NCI-H2196 treated with DMSO at 0.1 percent for 48 hours (cell line): Measurements from ENCODE around the gene ZBP1.

ENCODE experiments used
- DNase-seq: peaks from one replicate; lab custom pipeline; 2025; ENCODE audit not compliant: unreplicated experiment; lab: John Stamatoyannopoulos, UW

The ZBP1 gene

DNA sequence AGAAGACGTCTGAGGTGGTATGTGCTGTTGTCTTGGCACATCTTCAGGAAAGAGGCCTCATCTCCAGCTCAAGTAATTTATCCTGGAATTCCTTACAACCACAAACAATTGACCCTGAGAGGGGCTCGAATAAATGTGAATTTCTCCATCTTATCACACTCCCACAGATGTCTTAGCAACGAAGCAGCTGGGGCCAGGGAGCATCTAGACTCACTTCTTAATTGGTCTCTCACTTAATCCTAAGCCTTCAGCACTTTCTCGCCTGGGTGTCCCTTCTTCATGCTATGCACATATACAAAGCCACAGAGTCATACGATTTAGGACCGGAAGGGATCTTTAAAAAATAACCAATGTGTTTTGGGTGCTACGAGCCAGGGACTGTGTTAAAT lies 32.2 kb downstream of the ZBP1 start:
- no peak for DNase-seq

DNA sequence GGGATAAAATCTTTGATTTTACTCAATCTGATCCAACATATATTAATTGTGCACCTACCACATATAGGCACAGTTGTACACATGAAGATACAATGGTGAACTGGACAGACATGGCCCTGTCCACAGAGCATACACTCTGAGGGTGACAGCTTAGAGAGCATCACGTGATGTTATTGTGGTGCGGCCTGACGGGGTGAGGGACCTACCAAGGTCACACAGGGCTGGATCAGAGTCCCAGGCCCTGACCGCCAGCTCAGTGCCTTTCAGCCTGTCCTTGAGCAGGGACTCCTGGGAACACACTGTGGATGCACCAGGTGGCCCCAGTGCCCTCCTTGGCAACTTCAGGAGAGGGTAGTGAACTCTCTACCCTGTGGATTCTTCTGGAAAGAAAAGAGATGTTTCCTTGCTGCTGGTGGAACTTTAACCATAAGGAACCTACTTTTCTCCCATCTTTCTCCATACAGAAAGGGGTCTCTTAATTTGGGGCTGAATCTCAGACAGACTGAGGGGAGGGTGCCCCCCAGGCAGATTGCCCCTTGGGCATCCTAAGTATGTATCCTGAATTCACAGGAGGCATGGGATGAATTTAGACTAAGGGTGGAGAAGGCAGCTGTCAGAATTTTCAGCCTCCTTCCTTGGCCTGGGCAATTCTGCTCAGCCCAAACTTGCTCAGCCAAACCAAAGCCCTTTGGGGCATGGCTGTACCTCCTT lies 32.8 kb downstream of the ZBP1 start:
- no peak for DNase-seq

DNA sequence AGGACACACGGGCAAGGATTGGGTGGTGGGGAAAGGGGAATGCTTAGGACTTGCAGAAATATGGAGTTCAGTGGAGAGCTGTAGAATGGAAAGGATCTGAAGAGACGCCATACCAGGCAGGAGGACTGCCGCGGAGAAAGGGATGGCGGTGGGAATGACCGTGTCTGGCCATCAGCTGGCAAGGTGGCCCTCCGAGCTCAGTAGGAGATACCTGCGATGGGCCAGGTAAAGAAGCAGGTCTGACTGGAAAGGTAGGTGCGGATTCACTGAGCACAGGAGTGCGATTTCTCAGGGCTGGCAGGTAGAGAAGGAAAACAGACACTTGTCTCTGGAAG lies 33.3 kb downstream of the ZBP1 start:
- DNase-seq: no peak

DNA sequence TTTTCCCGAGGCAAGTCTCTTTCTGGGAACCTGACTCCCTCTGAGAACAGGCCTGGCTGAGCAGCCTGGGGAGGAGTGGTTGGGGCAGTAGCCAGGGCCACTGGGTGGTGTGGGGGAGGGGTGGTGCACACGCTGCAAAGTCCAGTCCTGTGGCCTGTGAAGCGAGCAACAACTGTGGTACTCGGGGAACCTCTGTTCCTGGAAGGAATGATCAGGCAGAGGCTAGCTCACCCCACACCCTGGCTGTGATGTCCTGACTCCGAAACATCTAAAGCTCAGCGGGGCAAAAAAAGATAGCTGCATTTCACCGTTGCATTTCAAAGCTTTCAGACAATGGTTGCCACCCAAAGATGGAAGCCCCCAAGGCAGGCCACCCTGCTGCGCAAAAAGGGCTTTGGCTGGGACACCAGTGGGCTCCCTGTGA lies 33.8 kb downstream of the ZBP1 start:
- no peak for DNase-seq

DNA sequence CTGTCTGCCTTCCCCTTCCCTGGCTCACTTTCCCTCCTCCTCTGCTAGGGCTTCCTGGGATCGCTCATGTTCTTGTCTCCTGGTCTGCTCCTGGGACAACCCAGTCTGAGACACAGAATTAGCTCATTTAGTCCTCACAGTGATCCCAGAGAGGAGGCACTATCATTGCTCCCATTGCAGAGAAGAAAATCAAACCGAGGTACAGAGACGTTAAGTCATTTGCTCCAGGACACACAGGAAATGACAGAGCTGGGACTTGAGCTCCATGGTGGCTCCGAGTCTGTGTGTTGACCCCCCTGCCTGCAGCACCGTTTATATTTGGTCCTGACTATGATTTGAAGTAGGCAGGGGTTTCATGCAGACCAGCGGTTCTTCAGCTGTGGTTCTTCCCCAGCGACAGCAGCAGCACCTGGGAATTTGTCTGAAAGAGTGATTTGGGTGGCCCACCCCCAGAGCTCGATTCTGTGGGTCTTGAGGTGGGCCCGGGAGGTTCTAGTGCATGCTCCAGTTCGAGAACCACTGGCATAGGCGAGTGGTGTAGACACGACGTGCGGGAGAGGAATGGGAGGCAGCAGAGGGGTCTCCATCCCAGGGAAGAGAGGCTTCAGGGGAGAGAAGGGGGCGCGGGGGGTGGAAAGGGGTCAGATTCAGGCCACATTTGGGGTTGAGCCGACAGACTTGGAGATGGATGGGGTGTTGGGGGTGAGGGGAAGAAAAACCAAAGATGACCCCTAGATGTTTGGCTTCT lies 34.6 kb downstream of the ZBP1 start:
- DNase-seq: no peak

DNA sequence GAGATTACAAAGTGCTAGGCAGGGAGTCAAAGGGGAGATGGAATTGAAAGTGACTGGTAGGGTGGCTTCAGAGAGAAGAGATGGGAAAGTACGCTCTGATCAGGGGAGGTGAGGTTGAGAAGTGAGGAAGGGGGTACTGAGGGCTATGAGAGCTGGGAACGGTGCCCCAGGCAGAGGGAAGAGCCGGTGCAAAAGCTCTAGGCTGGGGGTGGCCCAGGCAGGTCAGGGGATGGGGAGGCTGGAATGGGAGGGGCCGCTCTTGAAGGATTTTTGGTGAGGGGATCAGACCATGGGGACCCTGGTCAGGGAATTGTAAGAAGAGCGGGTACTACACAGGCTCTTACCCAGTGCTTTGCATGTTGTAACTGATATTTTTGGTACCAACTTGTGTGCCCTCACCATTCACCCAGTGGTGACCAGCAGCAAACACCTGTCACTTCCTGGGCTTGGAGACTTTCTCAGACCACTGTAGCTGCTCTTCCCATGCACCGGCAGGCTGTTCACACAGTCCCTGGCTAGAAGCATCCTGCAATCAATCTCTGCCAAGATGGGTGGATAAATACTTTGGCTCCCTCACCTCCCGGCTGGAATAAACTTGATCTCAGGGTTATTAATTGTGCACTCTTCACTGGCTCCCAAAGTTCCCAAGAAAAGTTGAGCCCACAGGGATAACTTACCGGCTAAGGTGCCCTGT lies 35.3 kb downstream of the ZBP1 start:
- no peak for DNase-seq

DNA sequence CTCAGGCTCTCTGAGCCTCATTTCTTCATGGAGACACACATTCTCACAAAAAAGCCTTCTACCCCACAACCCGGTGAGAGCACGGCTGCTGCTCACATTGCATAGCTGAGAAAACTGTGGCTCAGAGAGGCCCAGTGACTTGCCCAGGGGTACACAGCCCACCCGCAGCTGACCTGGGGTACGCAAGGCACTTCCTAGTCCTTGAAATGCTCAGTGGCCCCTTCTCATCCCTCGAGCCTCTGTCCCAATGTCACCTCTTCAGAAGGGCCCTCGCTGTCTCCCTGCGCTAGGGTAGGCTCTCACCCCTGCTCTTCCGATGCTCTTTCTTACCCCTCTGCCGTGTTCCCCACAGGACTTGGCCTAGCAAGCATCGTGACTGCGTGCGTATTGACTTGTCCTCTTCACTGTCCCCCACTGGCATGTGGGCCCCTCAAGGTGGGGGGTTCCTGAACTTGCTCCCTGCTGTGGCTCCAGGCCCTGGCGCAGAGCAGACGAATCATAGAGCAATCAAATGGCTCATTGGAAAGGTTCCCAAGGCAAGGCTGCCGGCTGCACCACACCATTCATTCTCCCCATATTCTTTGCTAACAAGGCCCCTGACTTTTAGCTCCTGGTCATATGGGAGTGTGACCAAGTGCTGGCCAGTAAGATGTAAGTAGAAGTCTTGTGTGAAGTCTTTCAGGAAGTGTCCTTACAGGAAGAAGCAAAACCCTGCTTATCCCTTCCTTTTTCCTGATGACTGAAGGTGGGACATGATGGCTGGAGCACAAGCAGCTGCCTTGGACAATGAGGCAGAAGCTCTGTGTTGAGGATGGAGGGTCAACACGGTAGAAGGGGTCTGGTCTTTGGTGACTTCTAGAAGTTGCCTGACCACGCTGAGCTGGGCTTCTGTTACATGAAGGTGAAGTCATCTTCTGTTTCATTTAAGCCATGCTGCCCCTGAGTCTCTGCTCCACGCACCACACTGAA lies 36.7 kb downstream of the ZBP1 start:
- no peak for DNase-seq

DNA sequence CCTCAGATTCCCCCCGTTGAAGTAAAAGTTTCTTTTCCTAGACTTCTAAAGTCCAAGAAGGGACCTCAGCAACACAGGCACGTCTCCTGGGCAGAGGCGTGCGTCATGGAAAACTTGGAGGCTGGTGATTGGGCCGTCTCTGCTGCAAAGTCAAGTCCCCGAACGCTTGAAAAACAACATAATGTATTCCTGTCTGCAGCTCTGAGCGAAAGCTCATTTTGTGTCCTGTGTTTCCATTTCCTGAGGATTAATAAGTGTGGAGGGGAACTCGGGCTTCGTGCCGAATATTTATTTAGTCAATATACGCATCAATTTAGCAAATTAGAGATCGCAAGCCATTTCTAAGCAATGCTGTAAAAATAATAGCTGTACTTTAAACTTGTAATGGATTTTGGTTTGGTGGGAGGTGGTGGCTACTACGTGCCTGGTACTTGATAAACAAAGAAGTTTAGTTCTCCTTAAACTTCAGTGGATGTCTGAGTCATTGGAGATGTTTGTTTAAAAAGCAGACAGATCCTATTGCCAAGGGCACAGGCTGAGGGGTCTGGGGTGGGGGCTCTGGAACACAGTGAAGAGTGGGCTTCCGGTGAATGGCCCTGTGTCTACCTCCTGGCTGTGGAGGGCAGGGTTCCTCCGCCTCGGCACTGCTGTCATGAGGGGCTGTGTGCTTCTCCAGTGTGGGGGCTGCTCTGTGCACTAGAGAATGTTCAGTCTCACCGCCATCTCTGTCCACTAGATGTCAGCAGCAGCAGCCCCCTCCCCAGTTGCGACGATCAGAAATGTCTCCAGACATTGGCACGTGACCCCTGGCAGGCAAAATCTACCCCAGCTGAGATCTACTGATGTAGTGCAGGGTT lies 37.6 kb downstream of the ZBP1 start:
- no peak for DNase-seq

DNA sequence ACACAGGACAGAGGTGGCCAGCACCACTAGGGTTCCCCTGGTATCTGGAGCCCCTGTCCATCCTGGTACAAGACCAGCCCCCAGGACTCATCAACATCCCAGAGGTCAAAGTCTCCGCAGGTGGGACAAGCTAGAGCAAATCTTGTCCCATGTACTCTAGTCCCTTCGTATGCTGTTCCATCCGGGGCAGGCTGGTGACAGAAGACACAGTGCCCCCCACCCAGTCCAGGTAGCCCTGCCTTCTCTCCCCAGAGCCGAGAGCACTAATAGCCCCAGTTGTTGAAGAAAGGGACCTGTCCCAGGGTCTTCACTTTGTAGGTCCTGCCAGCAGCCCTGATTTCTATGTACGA lies 38.2 kb downstream of the ZBP1 start:
- no peak for DNase-seq

DNA sequence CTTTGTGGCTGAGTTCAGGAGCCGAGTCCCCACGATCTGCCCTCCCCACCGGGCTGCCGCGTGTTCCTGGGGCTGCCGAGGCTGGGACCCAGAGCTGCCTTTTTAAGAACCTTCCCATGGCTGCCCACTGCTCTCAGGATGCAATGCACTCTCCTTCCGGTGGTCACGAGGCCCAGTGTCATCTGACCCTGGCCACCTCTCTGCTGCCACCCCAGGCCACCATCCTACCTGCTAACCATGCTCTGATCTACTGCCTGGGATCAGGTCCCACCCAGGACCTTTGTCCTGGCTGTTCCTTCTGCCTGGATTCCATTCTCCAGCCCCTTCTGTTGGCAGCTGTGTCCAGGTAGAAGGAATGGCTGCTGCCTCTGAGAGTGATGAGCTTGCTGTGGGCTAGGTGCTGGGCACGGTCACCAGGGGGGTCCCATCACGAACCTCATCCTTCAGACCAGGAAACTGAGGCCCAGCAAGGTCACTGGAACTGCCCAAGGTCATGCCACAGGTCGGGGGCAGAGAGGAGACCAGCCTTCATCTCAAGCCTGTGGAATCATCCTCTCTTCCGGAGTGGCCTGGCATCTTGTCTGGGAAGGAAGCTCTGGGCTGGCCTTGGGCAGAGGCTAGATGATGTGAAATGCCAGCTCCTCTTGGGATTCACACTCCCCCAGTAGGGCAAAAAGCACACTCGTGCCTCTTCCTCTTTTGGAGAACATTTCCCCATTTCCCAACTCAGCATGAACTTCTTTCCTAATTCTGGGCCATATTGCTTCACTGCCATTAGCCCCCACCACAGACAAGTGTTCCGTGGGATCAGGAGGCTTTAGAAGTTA lies 38.8 kb downstream of the ZBP1 start:
- DNase-seq: no peak

DNA sequence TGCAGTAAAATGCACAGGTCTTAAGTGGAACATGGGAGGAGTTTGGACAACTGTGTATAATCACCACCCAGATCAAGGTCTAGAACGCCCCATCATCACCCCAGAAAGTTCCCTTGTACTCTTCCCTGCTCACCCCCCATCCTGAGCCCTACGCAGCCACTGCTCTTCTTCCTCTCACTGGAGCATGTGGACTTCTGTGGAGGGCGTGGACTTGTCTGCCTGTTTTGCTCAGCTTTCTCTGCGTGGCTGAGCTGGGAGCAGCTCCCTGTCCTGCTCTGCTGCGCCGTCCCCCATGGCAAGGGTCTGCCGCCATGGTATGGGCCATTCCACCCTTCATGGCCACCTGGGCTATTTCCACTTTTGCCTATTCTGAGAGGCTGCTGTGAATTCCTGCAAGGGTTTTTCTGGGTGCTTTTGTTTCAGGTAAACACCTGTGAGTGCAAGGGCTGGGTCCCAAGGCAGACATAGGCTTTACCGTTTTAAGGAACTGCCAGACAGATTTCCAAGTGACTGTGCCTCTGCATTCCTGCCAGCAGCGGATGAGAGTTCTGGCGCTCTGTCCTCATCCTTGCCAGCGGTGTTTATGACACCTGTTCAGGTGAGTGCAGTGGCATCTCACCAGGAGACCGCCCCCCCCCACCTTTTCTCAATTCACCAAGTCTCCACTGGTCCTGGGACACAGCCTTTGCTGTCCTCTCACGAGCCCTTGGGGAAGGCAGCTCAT lies 39.6 kb downstream of the ZBP1 start:
- DNase-seq: no peak

DNA sequence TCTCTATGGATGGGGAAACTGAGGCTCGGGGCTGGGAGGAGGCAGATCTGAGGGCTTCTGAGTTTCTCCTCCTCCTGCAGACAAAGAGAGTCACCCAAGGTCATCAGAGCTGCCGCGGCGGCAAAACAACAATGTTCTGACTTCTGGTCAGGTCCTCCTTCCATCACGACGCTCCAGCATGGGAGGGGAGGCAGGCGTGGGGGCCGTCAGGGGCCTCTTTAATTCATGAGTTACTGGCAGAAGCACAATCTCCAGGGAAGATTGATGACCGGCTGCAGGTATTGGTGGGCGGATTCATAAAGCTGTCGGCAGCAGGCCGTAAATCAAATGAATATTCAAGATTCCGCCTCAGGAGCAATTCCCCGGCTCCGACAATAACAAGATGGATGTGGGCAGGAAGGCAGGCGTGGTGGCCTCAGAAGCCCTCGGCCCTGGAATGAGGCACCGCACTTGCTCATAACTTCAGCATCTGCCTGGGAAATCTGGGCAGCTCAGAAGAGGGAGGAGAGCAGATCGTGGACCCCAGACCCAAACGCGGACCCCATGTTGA lies 40.3 kb downstream of the ZBP1 start:
- DNase-seq: no peak

DNA sequence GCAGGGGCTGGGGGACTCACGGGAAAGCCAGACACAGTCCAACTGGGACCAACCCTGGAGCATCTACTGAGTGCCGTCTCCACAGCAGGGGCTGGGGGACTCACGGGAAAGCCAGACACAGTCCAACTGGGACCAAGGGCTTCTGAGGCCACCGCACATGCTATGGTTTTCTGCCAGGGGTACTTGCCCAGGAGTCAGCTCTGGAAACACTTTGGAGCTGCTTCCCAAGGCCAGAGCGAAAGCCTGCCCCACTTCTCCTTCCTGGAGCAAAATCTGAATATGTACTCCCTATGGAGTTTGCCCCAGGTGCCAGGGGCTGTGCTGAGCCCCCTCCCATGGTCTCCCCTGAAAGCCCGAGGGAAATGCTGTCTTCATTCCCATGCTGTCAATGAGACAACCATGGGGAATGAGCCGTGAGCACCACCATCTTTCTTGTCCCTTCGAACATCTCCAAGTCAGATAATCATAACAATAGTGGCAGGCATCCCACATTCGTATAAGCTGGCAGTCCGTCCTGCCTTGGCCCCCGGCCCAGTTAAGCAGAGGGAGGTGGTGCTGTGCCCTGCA lies 40.8 kb downstream of the ZBP1 start:
- DNase-seq: no peak

DNA sequence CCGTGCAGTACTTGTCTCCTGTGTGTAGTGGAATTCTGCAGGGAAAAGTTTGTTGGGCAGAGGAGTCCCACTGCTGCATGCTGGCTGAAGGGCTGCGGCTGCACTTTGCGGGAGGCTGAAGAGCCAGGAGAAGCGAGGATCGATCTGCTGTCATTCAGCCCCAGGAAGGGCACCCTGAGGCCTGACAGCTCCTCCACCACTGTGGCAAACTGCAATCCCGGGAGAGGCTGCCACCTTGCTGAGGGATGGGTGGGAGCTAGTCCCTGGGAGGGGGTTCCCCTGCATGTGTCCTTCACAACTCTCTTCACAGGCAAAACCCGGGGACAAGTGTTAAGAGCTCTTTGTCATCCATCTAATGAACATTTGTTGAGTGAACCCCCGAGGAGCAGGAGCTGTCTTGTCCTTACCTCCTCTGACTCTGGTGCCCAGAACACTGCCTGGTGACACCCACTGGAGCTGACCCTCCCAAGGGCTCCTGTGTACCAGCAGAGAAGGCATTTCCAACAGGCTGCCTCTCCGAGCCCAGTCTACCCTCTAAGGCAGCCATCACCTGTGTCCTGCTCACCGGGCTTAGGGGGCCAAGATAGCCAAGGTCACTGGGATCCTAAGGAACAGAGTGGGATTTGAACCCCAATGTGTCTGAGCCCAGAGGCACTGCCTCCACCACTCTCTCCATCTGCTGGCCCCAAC lies 41.6 kb downstream of the ZBP1 start:
- no peak for DNase-seq

DNA sequence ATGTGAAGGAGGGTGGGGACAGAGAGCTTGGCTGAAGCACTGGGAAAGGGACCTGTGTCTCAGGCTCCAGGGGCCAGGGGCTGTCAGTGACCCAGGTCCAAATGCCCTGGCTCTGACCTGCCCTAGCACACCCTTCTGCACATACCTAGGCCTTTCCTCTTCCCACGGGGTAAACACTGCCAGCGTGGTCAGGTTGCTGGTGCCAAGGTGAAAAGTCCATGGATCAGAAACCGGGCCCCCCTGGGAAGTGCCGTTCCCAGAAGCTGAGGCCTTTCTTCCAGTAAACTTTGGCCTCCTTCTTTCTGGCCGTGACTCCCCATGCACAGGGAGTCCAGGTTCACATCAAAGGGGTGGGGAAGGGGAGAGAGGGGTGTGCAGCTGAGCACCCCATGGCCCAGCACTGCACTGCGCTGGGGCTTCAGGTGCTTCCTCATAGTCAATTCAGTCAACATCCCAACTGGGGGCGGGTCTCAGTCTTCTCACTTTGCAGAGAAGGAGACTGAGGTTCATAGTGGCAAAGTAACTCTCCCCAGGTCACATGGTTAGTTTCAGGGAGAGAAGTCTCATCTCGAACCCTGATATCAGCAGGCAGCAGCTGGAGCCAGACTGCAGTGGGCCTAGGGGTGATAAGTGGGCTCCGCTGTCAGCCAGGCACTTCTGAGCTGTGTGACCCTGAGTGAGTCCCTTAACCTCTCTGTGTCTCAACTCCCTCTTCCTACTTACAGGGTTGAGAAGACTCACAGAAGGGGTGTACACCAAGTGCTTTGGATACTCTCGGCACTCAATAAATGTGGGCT lies 42.3 kb downstream of the ZBP1 start:
- DNase-seq: no peak

DNA sequence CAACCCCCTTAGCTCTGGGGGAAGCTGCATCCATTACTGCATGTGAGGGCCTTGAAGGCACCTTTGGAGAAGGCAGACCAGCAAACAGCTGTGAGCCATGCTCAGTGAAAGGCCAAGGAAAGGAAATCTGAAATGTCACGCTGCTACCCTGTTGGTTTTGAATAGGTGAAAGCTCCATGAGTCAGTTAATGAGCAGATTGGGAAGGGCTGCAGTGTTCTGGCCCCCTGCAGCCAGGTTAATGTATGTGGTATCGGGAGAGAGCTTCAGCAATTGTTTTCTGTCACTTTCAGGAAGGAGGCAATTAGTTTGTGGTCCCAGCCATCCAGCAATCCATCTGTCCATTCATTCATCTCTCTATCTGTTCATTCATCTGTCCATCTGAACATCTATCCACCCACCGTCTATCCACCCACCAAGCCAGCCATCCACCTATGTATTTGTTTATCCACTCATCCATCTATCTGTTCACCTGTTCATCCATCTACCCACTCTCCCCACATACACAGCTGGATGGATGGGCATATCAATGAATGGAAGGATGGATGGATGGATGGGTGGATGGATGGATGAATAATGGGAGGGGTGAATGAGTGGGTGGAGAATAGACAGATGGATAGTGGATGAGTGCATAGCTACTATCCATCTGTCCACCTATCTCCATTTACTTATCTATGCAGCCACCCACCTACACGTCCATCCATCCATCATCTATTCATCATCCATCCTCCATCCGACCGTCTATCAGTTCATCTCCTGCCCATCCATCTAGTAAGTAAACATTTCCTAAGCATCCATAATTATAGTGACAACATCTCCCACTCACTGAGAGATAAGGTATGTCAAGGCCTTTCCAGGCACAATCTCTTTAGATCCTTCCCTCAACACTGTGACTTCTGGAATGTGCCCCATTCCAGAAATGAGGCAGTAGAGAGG lies 43.3 kb downstream of the ZBP1 start:
- no peak for DNase-seq
